PC-3 (cell line): Measurements from ENCODE around the gene SAE1. TPM values are rescaled to one million over a fixed set of nuclear protein-coding genes. Genes with fewer than 3 reads are reported as not detected.

Source experiments
- ATAC-seq: fragments of 200-7000 bp; cut with Tn5 transposase; 2 replicates; pipeline ENCODE4 v1.9.1; 2020; ENCODE audit warnings: mild to moderate bottlenecking, moderate library complexity
- BruUV-seq: library from RNA; stranded (reverse); fragments of 400-500 nt; replicated peaks from 2 replicates; lab custom pipeline; 2021; lab: Mats Ljungman, UMichigan
- CTCF ChIA-PET: fragments of 300-600 bp; sonication (Branson Sonifier 250); formaldehyde crosslinking; loops from one replicate; lab custom pipeline; 2022; ENCODE audit warnings: antibody characterized with exemption; lab: Charles Lee
- POLR2A ChIA-PET: fragments of 300-600 bp; sonication (Branson Sonifier 250); formaldehyde crosslinking; loops from one replicate; lab custom pipeline; 2022; ENCODE audit warnings: antibody characterized with exemption; ENCODE audit not compliant: unreplicated experiment; lab: Charles Lee
- DNase-seq: peaks from one replicate; pipeline ENCODE4 v3.0.0-alpha.2; 2015
- H2AFZ ChIP-seq: fragments of 300-600 bp; sonication (generic); 2 replicates; pipeline ENCODE4 v1.6.0; 2016; ENCODE audit warnings: antibody characterized with exemption, low read length
- H3F3A ChIP-seq: fragments of 300-600 bp; sonication (generic); one replicate; pipeline ENCODE4 v1.6.0; 2017; ENCODE audit warnings: antibody characterized with exemption, low read length, control low read depth, mild to moderate bottlenecking; ENCODE audit not compliant: unreplicated experiment
- H3K27ac ChIP-seq: fragments of 300-600 bp; sonication (generic); 2 replicates; pipeline ENCODE4 v1.5.1; 2016; ENCODE audit warnings: mild to moderate bottlenecking, low read length
- H3K27me3 ChIP-seq: fragments of 300-600 bp; sonication (generic); 2 replicates; pipeline ENCODE4 v1.6.1; 2016; ENCODE audit warnings: low read length, mixed read lengths
- H3K36me3 ChIP-seq: fragments of 300-600 bp; sonication (generic); 2 replicates; pipeline ENCODE4 v1.6.1; 2016; ENCODE audit warnings: low read depth, mixed run types, low read length, mixed read lengths
- H3K4me1 ChIP-seq: fragments of 300-600 bp; sonication (generic); 2 replicates; pipeline ENCODE4 v1.5.1; 2016; ENCODE audit warnings: low read length; ENCODE audit not compliant: insufficient read depth
- H3K4me2 ChIP-seq: fragments of 300-600 bp; sonication (generic); 2 replicates; pipeline ENCODE4 v1.6.0; 2016; ENCODE audit warnings: low read length
- H3K4me3 ChIP-seq: fragments of 300-600 bp; sonication (generic); 2 replicates; pipeline ENCODE4 v1.5.1; 2016; ENCODE audit warnings: mild to moderate bottlenecking, low read length, mixed read lengths
- H3K79me2 ChIP-seq: fragments of 300-600 bp; sonication (generic); 2 replicates; pipeline ENCODE4 v1.6.1; 2017; ENCODE audit warnings: low read length, mixed read lengths
- H3K9ac ChIP-seq: fragments of 300-600 bp; sonication (generic); 2 replicates; pipeline ENCODE4 v1.6.0; 2016; ENCODE audit warnings: mild to moderate bottlenecking, low read length
- H3K9me2 ChIP-seq: fragments of 300-600 bp; sonication (generic); replicated peaks from 2 replicates; pipeline ENCODE4 v1.6.1; 2016; ENCODE audit warnings: mixed run types, low read length, mixed read lengths
- H3K9me3 ChIP-seq: fragments of 300-600 bp; sonication (generic); 2 replicates; pipeline ENCODE4 v1.6.1; 2016; ENCODE audit warnings: low read length, mixed read lengths
- H4K20me1 ChIP-seq: fragments of 300-600 bp; sonication (generic); 2 replicates; pipeline ENCODE4 v1.6.1; 2016; ENCODE audit warnings: low read length, mixed read lengths
- CTCF ChIP-seq: fragments of 300-600 bp; sonication (generic); conservative IDR thresholded peaks from 2 replicates; pipeline ENCODE4 v1.5.1; 2017; ENCODE audit warnings: antibody characterized with exemption, low read depth, mild to moderate bottlenecking, low read length
- EZH2 ChIP-seq: fragments of 300-600 bp; sonication (generic); IDR thresholded peaks from one replicate; pipeline ENCODE4 v1.6.1; 2017; ENCODE audit warnings: antibody characterized with exemption, mild to moderate bottlenecking, low read length; ENCODE audit not compliant: unreplicated experiment
- EZH2phosphoT487 ChIP-seq: fragments of 300-600 bp; sonication (generic); IDR thresholded peaks from 2 replicates; pipeline ENCODE4 v1.6.1; 2018; ENCODE audit warnings: mild to moderate bottlenecking, antibody characterized with exemption, low read length, borderline replicate concordance
- intact Hi-C: fragments of 100-400 bp; cut with micrococcal nuclease; formaldehyde crosslinking; loops from 2 replicates; pipeline ENCODE4 v1.9.0; 2023
- total RNA-seq: library from RNA; depleted of rRNA; stranded (reverse); fragments of >200 nt; gene quantifications from 2 replicates; pipeline ENCODE4 v1.2.3, GENCODE V29; 2014

SAE1 gene
- total RNA-seq, 1 experiment from 2014 or later, result 99.7 TPM

GRCh38 chr19:47257411-47258169 is 127.0 kb downstream of the SAE1 start:
- POLR2A ChIA-PET, result no interaction called here
- Histone ChIP-seq H3K27ac (peak overlapping the region; percentile 58), H3K79me2 (peaks cover 10% of the 10 kb centered on the region), H2AFZ (peak overlapping the region; percentile 57), H3K27me3 (no peaks in the 10 kb centered on the region), H3K9ac (peak overlapping the region; percentile 74), H3F3A (peaks cover 10% of the 10 kb centered on the region), H3K4me3 (peak overlapping the region; percentile 73), H3K4me1 (peaks cover 24% of the 10 kb centered on the region), H3K9me3 (no peaks in the 10 kb centered on the region), H3K4me2 (peak overlapping the region; percentile 85), H4K20me1 (no peaks in the 10 kb centered on the region), H3K36me3 (peaks cover 3% of the 10 kb centered on the region; the same call in 1 of the 2 replicates), H3K9me2 (no peaks in the 10 kb centered on the region)
- intact Hi-C loops, result loop anchor here (1.0 to 10.0 kb wide), 2 partner anchors 17 to 403 kb away; partner anchors contain the start of genes AP2S1 and INAFM1
- ATAC-seq (peak; percentile 25), DNase-seq (no peak)
- BruUV-seq, result TSS peak; percentile 74
- CTCF ChIA-PET, result no interaction called here
- TF ChIP-seq CTCF (no peak), EZH2phosphoT487 (no peak), EZH2 (no peak)

- Histone ChIP-seq H3F3A (peaks cover 7% of the 10 kb centered on the region), H3K79me2 (peaks cover 10% of the 10 kb centered on the region), H2AFZ (no peak overlapping the region), H4K20me1 (no peaks in the 10 kb centered on the region), H3K4me3 (peak overlapping the region; percentile 73; the same call in 1 of the 2 replicates), H3K36me3 (peaks cover 3% of the 10 kb centered on the region; the same call in 1 of the 2 replicates), H3K9me2 (no peaks in the 10 kb centered on the region), H3K9ac (no peak overlapping the region), H3K27ac (no peak overlapping the region), H3K9me3 (no peaks in the 10 kb centered on the region), H3K4me1 (peaks cover 17% of the 10 kb centered on the region), H3K27me3 (no peaks in the 10 kb centered on the region), H3K4me2 (peak overlapping the region; percentile 85)
- TF ChIP-seq CTCF, result no peak
- no peak for TF ChIP-seq EZH2phosphoT487
- no peak for TF ChIP-seq EZH2
- CTCF ChIA-PET, result no interaction called here
- BruUV-seq, result no TSS peak
- no peak for ATAC-seq
- intact Hi-C loops, result loop anchor here (10.0 kb wide), 1 partner anchor 404 kb away; the partner anchor contains the start of gene AP2S1
- DNase-seq, result no peak
- POLR2A ChIA-PET, result no interaction called here
Observed at GRCh38 chr19:47258434-47258833, 127.8 kb downstream of the SAE1 start.
